ENCODE results near the gene TRIM7.
A peak's percentile ranks its signal among the peaks of the same experiment; 100 is the strongest.

The TRIM7 gene

DNA sequence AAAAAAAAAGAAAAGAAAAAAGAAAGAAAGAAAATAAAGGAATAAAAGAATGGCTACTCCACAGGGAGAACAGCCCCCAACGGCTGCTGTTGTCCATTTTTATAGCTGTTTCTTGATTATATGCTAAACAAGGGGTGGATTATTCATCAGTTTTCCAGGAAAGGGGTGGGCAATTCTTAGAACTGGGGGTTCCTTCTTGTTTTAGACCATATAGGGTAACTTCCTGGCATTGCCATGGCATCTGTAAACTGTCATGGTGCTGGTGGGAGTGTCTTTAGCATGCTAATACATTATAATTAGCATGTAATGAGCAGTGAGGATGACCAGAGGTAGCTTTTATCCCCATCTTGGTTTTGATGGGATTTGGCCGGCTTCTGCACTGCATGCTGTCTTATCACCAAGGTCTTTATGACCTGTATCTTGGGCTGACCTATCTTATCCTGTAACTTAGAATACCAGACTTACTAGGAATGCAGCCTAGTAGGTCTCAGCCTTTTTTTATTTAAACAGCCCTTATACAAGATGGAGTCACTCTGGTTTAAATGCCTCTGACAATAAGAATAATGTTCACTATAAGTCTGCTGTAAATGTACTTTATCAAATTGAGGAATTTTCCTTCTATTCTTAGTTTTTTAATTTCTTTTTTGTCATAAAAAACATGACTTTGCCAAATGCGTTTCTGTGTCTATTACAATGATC, 28.6 kb downstream of the TRIM7 start:
- Histone ChIP-seq H3K27ac (no peak overlapping the region), H3K36me3 (no peaks in the 10 kb centered on the region), H3K27me3 (peaks cover 92% of the 10 kb centered on the region), H3K9me3 (no peaks in the 10 kb centered on the region), H3K4me1 (ENCODE audit: control insufficient read depth in 1 of 2, insufficient read depth in 1 of 2, low read depth in 1 of 2, low read length in 1 of 2) (peaks cover 10 to 12% of the 10 kb centered on the region in 2 experiments), H3K4me3 (ENCODE audit: low read depth in 1 of 2, low read length in 1 of 2) (no peak overlapping the region)
- TF ChIP-seq, protein P1, sequence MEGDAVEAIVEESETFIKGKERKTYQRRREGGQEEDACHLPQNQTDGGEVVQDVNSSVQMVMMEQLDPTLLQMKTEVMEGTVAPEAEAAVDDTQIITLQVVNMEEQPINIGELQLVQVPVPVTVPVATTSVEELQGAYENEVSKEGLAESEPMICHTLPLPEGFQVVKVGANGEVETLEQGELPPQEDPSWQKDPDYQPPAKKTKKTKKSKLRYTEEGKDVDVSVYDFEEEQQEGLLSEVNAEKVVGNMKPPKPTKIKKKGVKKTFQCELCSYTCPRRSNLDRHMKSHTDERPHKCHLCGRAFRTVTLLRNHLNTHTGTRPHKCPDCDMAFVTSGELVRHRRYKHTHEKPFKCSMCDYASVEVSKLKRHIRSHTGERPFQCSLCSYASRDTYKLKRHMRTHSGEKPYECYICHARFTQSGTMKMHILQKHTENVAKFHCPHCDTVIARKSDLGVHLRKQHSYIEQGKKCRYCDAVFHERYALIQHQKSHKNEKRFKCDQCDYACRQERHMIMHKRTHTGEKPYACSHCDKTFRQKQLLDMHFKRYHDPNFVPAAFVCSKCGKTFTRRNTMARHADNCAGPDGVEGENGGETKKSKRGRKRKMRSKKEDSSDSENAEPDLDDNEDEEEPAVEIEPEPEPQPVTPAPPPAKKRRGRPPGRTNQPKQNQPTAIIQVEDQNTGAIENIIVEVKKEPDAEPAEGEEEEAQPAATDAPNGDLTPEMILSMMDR (IDR thresholded peaks at IDR 0.05) = no peak

- peaks cover 17 to 18% of the 10 kb centered on the region in 2 experiments for H3K4me1 ChIP-seq (ENCODE audit: control insufficient read depth in 1 of 2, insufficient read depth in 1 of 2, low read depth in 1 of 2, low read length in 1 of 2)
- no peaks in the 10 kb centered on the region for H3K36me3 ChIP-seq
- peak overlapping the region in 1 of 2 experiments; percentile 4 for H3K4me3 ChIP-seq (ENCODE audit: low read depth in 1 of 2, low read length in 1 of 2)
- TF ChIP-seq, protein P1 (IDR thresholded peaks at IDR 0.05) = no peak
- H3K27me3 ChIP-seq = peaks cover 93% of the 10 kb centered on the region
- H3K27ac ChIP-seq = no peak overlapping the region
- H3K9me3 ChIP-seq = no peaks in the 10 kb centered on the region
Measured at GRCh38 chr5:181173420-181174342, 31.3 kb downstream of the TRIM7 start.

GRCh38 chr5:181173027-181173419, 32.0 kb downstream of the TRIM7 start:
- no peaks in the 10 kb centered on the region for H3K9me3 ChIP-seq
- H3K4me1 ChIP-seq (ENCODE audit: control insufficient read depth in 1 of 2, insufficient read depth in 1 of 2, low read depth in 1 of 2, low read length in 1 of 2) = peaks cover 17 to 18% of the 10 kb centered on the region in 2 experiments
- H3K27ac ChIP-seq = no peak overlapping the region
- peaks cover 99% of the 10 kb centered on the region for H3K27me3 ChIP-seq
- TF ChIP-seq, protein P1 (IDR thresholded peaks at IDR 0.05) = no peak
- no peaks in the 10 kb centered on the region for H3K36me3 ChIP-seq
- H3K4me3 ChIP-seq (ENCODE audit: low read depth in 1 of 2, low read length in 1 of 2) = peak overlapping the region in 1 of 2 experiments; percentile 4

DNA sequence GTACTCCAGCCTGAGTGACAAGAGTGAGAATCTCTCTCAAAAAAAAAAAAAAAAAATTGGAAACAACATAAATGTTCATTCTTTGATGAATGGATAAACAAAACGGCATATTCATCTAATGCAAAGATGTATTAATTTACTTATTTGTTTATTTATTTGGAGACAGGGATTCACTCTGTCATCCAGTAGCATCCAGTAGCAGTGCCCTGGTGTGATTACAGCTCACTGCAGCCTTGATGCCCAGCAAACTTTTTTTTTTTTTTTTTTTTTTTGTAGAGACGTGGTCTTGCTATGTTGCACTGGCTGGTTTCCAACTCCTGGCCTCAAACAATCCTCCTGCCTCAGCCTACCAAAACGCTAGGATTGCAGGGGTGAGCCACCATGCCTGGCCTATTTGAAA, 33.2 kb downstream of the TRIM7 start:
- H3K27ac ChIP-seq = no peak overlapping the region
- H3K4me1 ChIP-seq (ENCODE audit: control insufficient read depth in 1 of 2, insufficient read depth in 1 of 2, low read depth in 1 of 2, low read length in 1 of 2) = peaks cover 17 to 18% of the 10 kb centered on the region in 2 experiments
- no peaks in the 10 kb centered on the region for H3K36me3 ChIP-seq
- H3K4me3 ChIP-seq (ENCODE audit: low read depth in 1 of 2, low read length in 1 of 2) = no peak overlapping the region
- TF ChIP-seq, protein P1 (IDR thresholded peaks at IDR 0.05) = no peak
- H3K27me3 ChIP-seq = peaks cover 100% of the 10 kb centered on the region
- H3K9me3 ChIP-seq = no peaks in the 10 kb centered on the region

- TF ChIP-seq, protein P1 (IDR thresholded peaks at IDR 0.05) = no peak
- Histone ChIP-seq H3K36me3 (no peaks in the 10 kb centered on the region), H3K27ac (no peak overlapping the region), H3K9me3 (no peaks in the 10 kb centered on the region), H3K4me3 (ENCODE audit: low read depth in 1 of 2, low read length in 1 of 2) (no peak overlapping the region), H3K4me1 (ENCODE audit: control insufficient read depth in 1 of 2, insufficient read depth in 1 of 2, low read depth in 1 of 2, low read length in 1 of 2) (peaks cover 17 to 18% of the 10 kb centered on the region in 2 experiments), H3K27me3 (peaks cover 100% of the 10 kb centered on the region)
Measured at GRCh38 chr5:181170996-181171395, 34.0 kb downstream of the TRIM7 start.

All from neutrophil (primary cell).